ENCODE measurements around the gene RAE1.

The RAE1 gene

GRCh38 chr20:57388953-57389694, 38.1 kb downstream of the RAE1 start:
- no peak for DNase-seq (ENCODE audit: low read depth)

- no peak for DNase-seq (ENCODE audit: low read depth)
Observed at GRCh38 chr20:57389695-57390603, 38.9 kb downstream of the RAE1 start.

- DNase-seq (ENCODE audit: low read depth): peak; percentile 64
Observed at GRCh38 chr20:57390604-57391438, 39.8 kb downstream of the RAE1 start, which contains the start of gene RBM38. TSS of gene RBM38 (plus strand) at chr20:57391396. CDS start at chr20:57391582, 186 bp downstream.

GRCh38 chr20:57391439-57392301, 40.6 kb downstream of the RAE1 start:
- no peak for DNase-seq (ENCODE audit: low read depth)

GRCh38 chr20:57392512-57393271, 41.6 kb downstream of the RAE1 start:
- peak; percentile 84 for DNase-seq (ENCODE audit: low read depth)

GRCh38 chr20:57393321-57394120, 42.5 kb downstream of the RAE1 start:
- DNase-seq (ENCODE audit: low read depth): no peak

- no peak for DNase-seq (ENCODE audit: low read depth)
Observed at GRCh38 chr20:57394121-57395082, 43.3 kb downstream of the RAE1 start.

GRCh38 chr20:57395111-57395966, 44.3 kb downstream of the RAE1 start:
- no peak for DNase-seq (ENCODE audit: low read depth)

GRCh38 chr20:57396212-57396983, 45.3 kb downstream of the RAE1 start:
- no peak for DNase-seq (ENCODE audit: low read depth)

- no peak for DNase-seq (ENCODE audit: low read depth)
Observed at GRCh38 chr20:57396984-57397692, 46.1 kb downstream of the RAE1 start.

GRCh38 chr20:57397693-57398108, 46.6 kb downstream of the RAE1 start:
- DNase-seq (ENCODE audit: low read depth): peak; percentile 71

GRCh38 chr20:57398231-57398821, 47.3 kb downstream of the RAE1 start:
- DNase-seq (ENCODE audit: low read depth): peak; percentile 91

GRCh38 chr20:57398901-57399535, 48.0 kb downstream of the RAE1 start:
- no peak for DNase-seq (ENCODE audit: low read depth)

GRCh38 chr20:57399587-57400155, 48.6 kb downstream of the RAE1 start:
- no peak for DNase-seq (ENCODE audit: low read depth)
